ENCODE results near the gene YY1.
"Not testable (repeated sequence)": the region's sequence is repeated elsewhere in the genome, so short reads cannot be mapped to it uniquely, and the experiment has no call there.

Gene YY1

DNA sequence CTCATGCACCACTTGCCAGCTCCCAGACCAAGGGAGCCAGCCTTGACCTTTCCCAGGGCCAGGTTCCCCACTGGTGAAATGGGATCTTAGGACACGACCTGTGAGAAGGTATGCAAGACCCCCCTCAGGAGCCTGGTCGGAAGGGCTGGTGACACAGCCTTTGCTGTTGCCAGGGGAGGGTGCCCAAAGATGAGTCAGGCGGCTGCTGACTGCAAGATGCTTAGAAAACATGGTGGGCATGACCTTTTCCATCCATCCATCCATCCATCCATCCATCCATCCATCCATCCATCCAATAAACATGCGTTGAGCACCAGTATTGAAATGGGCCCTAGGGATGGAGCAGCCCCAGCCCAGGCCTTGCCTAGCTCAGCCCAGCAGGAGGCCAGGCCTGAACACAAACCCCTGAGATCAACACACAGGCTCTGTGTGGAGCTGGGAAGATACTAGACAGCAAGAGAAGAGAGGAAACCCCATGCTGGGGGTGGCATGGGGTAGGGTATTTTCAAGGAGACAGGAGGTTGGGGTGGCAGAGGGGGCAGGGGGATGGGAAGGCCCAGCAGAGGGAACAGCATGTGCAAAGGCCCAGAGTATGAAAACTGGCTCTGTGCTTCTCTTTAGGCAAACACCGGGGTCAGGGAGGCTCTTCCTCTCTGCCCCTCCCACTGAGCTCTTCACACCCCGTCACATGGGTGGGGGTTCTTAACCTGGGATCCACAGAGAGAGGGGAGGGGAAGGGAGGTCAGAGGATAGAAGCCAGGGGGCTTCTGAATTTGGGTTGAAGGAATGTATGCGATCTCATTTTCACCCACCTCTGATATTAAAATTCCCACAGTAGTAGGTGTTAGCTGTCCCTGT is 26.2 kb upstream of the YY1 start:
- DNase-seq = peak in 1 of 42 donors; percentile 14
- intact Hi-C loops (cut with DNase I) = no loop called here

- intact Hi-C loops (cut with DNase I) = no loop called here
- DNase-seq = no peak
Observed at GRCh38 chr14:100213587-100213955, 25.4 kb upstream of the YY1 start.

GRCh38 chr14:100213956-100214769 is 24.8 kb upstream of the YY1 start:
- intact Hi-C loops (cut with DNase I) = no loop called here
- DNase-seq = peak; percentile 48 to 95 (median 87)

- intact Hi-C loops (cut with DNase I) = no loop called here
Observed at GRCh38 chr14:100214770-100215083, 24.2 kb upstream of the YY1 start.

GRCh38 chr14:100215330-100215885 is 23.5 kb upstream of the YY1 start:
- peak in 1 of 42 donors; percentile 19 for DNase-seq
- intact Hi-C loops (cut with DNase I) = no loop called here

More at GRCh38 chr14:100214770-100215083, 24.2 kb upstream of the YY1 start:
- DNase-seq = peak in 1 of 42 donors; percentile 8

DNA sequence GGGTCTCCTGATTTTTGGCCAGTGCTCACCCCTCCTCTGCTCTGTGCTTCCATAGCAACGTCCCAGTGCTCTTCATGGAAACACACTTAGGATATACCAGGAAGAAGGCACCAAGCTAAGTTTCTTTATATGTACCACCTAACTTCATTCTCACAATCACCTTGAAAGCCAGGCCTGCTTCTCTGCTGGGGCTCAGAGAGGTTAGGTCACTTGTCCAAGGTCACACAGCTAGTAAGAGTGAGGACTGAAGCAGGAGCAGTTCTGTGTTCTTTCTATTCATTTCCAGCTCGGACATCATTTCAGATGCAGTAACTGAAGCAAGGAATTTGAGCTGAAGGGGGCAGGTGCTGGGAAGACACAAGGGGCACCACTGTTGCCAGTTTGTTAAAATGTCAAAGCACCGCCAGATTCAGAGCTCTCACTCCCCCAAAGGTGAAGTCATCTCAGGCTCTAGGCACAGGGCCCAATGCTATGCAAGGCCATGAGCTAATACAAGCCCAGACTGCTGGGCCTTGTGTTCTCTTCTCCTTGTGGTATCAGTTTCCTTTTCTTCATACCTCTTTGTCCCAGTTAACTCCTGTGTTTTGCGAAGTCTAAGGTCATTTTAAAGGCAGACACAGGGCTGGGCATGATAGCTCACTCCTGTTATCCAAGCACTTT is 19.7 kb upstream of the YY1 start:
- intact Hi-C loops (cut with DNase I) = no loop called here
- DNase-seq = no peak

DNA sequence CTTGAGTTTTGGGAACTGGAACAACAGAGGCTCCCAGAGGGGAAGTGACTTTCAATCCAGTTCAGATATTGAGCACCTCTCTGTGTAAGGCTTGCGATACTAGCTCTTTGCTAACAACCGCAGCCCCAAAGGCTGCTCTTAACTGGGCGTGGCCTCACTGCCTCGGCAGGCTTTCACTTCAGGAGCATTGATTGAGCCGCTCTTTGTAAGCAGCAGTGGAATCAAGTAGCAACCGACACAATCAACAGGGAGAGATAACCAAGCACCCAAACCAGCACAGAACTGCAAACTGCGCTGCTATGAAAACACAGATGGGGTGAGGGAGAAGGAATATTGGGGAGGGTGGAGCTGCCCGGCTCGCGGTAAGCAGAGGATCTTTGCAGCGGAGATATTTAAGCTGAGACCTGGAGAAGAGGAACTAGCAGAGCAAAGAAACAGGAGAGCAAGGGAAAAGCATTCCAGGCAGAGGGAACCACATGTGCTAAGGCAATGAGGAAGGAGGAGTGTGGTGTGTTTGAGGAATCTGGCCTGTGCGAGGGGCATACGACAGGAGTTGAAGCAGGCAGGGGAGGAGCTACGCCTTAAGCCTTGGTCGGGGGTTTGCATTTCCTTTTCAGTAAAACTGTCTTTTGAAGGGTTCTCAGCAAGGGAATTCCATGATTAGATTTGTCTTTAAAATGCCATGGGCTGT is 17.3 kb upstream of the YY1 start:
- peak in 31 of 42 donors; percentile 15 to 69 (median 35) for DNase-seq
- intact Hi-C loops (cut with DNase I) = no loop called here

DNA sequence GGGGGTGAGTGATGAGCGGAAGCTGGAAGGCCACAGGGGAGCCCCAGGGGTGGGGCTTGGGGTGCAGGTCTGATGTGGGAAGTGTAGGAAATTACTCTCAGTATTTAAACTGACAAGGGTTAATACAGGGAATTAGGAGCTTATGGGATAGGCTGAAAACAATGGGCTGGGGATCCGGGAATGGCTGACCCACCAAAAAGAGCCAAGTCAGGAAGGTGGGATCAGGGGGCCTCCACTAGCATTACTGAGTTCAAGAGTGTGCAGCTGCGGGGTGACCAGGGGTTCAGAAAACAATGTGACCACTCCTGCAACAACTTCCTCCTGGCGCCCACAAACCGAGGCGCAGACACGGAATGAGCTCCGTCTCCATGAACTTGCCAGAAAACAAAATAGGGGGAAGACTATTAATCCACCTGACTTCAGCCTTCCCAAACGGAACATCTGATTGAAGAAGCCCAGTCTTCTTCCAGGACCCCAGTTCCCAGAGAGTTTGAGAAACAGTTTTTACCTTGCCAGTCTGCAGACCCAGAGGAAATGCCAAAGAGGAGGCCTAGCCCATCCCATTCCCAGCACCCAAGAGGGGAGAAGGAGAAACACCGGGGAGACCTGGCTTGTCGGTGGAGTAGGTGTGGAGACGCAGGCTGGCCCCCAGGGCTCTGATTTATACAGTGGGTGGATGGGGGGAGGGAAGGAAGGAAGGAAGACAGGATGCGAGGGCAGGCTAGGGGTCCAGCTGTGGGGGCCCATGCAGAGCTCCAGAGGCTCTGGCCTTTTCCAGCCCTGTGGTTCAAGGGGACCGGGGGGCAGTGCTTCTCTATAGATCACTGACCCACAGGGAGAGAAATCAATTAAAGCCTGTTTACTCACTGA is 16.5 kb upstream of the YY1 start:
- intact Hi-C loops (cut with DNase I) = no loop called here
- no peak for DNase-seq

DNA sequence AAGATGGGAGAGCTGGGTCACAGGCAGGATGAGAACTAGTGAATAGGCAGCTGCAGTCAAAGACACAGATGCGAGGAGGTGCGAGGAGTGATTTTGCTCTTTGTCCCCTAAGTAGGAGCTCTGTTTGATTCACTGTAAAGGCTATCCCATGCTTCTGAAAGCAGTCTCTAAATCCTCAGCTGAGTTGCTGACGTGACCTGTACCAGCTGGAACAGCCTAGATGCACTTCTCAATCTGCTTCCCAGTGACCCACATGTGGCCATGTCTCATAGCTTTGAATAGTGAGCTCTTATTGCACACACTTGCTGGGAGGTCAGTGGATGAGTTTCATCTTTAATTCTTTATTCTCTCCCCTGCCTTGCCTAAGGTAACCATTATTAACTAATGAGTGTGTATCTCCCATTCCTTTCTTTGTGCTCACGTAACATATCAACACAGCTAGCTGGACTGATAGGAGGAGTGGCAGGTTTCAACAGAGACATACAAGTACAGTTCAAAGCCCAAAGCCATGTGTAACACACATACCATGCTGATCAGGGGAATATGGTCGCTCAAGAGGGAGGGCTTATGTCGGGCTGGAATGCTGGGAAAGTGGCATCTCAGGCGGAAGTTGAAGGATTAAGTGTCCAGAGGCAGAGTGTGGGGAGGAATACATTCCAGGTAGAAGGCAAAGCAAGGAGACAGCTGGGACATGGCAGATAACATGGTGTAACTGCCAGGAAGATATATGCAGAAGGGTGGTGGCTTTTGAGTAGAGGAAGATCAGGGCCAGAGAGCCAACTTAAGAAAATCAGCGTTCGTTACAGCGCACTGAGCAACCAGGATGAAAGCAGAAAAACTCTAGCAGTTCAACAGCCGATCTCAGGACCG is 15.4 kb upstream of the YY1 start:
- intact Hi-C loops (cut with DNase I) = no loop called here
- no peak for DNase-seq

DNA sequence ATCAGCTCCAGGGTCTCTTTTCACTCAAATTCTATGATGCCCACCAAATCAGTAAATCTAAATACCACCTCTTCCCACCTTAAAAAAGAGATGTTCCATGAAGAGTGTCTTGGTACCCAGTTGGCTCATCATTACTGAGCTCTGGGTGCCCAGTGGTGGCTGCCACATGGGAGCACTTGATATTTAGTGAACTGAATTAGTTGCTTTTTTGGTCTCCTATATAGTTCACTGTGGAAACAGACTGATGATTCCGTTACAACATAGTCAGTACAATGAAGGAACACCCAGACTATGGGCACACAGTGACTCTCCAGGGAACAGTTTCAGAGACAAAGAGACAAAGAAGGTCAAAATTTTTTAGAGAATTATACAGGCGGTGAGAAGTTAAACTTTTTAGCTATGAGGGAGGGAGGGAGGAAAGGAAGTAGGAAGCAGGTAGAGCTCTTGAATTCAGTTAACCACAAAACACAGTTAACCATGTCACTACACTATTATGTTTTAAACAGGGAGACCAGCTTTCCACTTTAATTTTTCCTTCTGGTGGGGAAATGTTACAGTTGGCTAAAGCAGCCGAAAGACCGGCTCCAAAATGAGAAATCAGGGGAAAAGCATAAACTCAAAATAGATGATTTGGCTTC is 14.6 kb upstream of the YY1 start:
- no peak for DNase-seq
- intact Hi-C loops (cut with DNase I) = no loop called here

DNA sequence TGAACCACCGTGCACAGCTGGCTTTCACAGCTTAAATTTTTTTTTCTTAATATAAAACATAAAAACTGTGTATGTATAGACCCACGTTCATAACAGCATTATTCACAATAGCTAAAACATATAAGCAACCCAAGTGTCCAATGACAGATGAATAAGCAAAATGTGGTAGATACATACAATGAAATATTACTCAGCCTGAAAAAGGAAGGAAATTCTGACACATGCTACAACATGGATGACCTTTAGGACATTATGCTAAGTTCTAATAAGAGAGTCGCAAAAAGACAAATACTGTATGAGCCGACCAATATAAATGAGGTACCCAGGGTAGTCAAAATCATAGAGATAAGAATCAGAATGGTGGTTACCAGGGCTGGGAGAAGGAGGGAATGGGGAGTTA is 13.8 kb upstream of the YY1 start:
- no peak for DNase-seq
- intact Hi-C loops (cut with DNase I) = no loop called here

GRCh38 chr14:100230361-100230760 is 8.6 kb upstream of the YY1 start:
- DNase-seq = no peak
- intact Hi-C loops (cut with DNase I) = no loop called here

DNA sequence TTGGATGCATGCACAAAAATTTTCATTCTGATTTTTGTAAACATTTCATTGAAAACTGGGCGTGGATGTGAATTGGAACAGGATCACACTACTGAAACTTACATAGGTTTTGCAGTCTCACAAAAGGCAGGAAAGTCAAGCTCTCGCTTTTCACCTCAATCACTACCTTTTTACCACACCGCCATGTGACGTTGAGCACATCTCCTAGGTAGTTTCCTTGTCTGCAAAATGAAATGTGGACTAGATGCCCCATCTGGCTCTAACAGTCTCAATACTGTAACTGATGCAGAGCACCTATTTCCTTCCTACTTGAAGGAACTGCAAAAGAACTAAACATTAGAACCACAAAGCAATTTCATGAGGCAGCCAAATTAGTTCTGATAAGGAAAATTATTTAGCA is 4.4 kb upstream of the YY1 start:
- intact Hi-C loops (cut with DNase I) = no loop called here
- no peak for DNase-seq

- DNase-seq; intact Hi-C loops (cut with DNase I): not testable (repeated sequence)
Observed at GRCh38 chr14:100236271-100236818, 2.6 kb upstream of the YY1 start.

- no peak for DNase-seq
- intact Hi-C loops (cut with DNase I) = no loop called here
Observed at GRCh38 chr14:100236881-100237280, 2.1 kb upstream of the YY1 start.

- intact Hi-C loops (cut with DNase I) = loop anchor here (2.0 kb wide), 1 partner anchor 139 kb away; the partner anchor contains the start of gene WDR25
- DNase-seq = peak in 40 of 42 donors; percentile 20 to 74 (median 53)
Observed at GRCh38 chr14:100237735-100238418, 1.1 kb upstream of the YY1 start.

Data from head of caudate nucleus (tissue), 42 donors.